HepG2 (cell line): ENCODE results near the gene ANTKMT. TPM values are rescaled to one million over a fixed set of nuclear protein-coding genes. Genes with fewer than 3 reads are reported as not detected.

Experiments used
- ATRX ChIP-seq: sonication (generic); formaldehyde crosslinking; IDR thresholded peaks from 2 replicates; pipeline ENCODE4 v1.4.0; 2020; ENCODE audit warnings: missing genetic modification reagents, borderline replicate concordance
- CBX2 ChIP-seq, 2 experiments: fragments of 200-600 bp in 1 of 2; sonication (generic); formaldehyde crosslinking in 1 of 2; IDR thresholded peaks; 2 replicates each; pipeline versions ENCODE4 v1.7.0 to v1.8.1; 2018 to 2022; ENCODE audit warnings: low read depth in 2 of 2, low read length in 1 of 2, mild to moderate bottlenecking in 1 of 2, missing genetic modification reagents in 1 of 2
- HOXA7 ChIP-seq: sonication (generic); formaldehyde crosslinking; IDR thresholded peaks from 2 replicates; pipeline ENCODE4 v1.8.1; 2022; ENCODE audit warnings: mild to moderate bottlenecking, missing genetic modification reagents, moderate library complexity
- JUND ChIP-seq: sonication (generic); formaldehyde crosslinking; IDR thresholded peaks from 2 replicates; pipeline ENCODE4 v1.8.0; 2022; ENCODE audit warnings: mild to moderate bottlenecking, missing genetic modification reagents
- KDM2A ChIP-seq: sonication (generic); formaldehyde crosslinking; IDR thresholded peaks from 2 replicates; pipeline ENCODE4 v1.4.0; 2020; ENCODE audit warnings: low read depth, missing genetic modification reagents, borderline replicate concordance
- KDM5A ChIP-seq: fragments of 200-600 bp; sonication (generic); IDR thresholded peaks from 2 replicates; pipeline ENCODE4 v1.7.0; 2018; ENCODE audit warnings: antibody characterized with exemption, mild to moderate bottlenecking, low read length, borderline replicate concordance
- NFE2L2 ChIP-seq: fragments of 150-350 bp; IDR thresholded peaks from 2 replicates; pipeline ENCODE4 v1.6.1; 2014; ENCODE audit warnings: low read length
- TEAD3 ChIP-seq: optimal IDR thresholded peaks from 2 replicates; pipeline ENCODE3; 2016; ENCODE audit warnings: borderline replicate concordance
- TOE1 ChIP-seq: sonication (generic); formaldehyde crosslinking; IDR thresholded peaks from 2 replicates; pipeline ENCODE4 v1.4.0; 2020; ENCODE audit warnings: mild to moderate bottlenecking, missing genetic modification reagents
- ZBTB7A ChIP-seq: sonication (generic); formaldehyde crosslinking; IDR thresholded peaks from 2 replicates; pipeline ENCODE4 v1.8.0; 2022; ENCODE audit warnings: mild to moderate bottlenecking, missing genetic modification reagents
- ZFP82 ChIP-seq: sonication (generic); formaldehyde crosslinking; IDR thresholded peaks from 2 replicates; pipeline ENCODE4 v1.5.1; 2020; ENCODE audit warnings: mild to moderate bottlenecking, missing genetic modification reagents, borderline replicate concordance
- ZKSCAN1 ChIP-seq: fragments of 150-350 bp; IDR thresholded peaks from 2 replicates; pipeline ENCODE4 v1.6.1; 2014; ENCODE audit warnings: low read length
- ZNF138 ChIP-seq: sonication (generic); formaldehyde crosslinking; IDR thresholded peaks from 2 replicates; pipeline ENCODE4 v1.5.0; 2020; ENCODE audit warnings: mild to moderate bottlenecking, low read depth, missing genetic modification reagents
- ZNF484 ChIP-seq: sonication (generic); formaldehyde crosslinking; IDR thresholded peaks from 2 replicates; pipeline ENCODE4 v1.5.1; 2020; ENCODE audit warnings: mild to moderate bottlenecking, low read depth, missing genetic modification reagents, borderline replicate concordance
- ZNF557 ChIP-seq: sonication (generic); formaldehyde crosslinking; IDR thresholded peaks from 2 replicates; pipeline ENCODE4 v1.4.0; 2020; ENCODE audit warnings: missing genetic modification reagents
- ZNF776 ChIP-seq: sonication (generic); formaldehyde crosslinking; IDR thresholded peaks from 2 replicates; pipeline ENCODE4 v1.4.0; 2020; ENCODE audit warnings: mild to moderate bottlenecking, missing genetic modification reagents
- polyA plus RNA-seq, 8 experiments: library from polyadenylated mRNA; depleted of rRNA in 3 of 8; stranded (reverse) in 7 of 8; unstranded in 1 of 8; fragments of >200 nt; fragmentation: Illumina TruSeq in 4 of 8; extraction: Trizol in 4 of 8; gene quantifications; 2 replicates each; pipeline versions ENCODE4 v1.2.1 to v1.2.3, GENCODE V29; 2011 to 2016; ENCODE audit warnings: low read depth in 4 of 8, missing spikeins in 1 of 8, mixed read lengths in 1 of 8; ENCODE audit not compliant: insufficient read depth in 1 of 8
- total RNA-seq, 5 experiments: library from RNA; depleted of rRNA; stranded (reverse); fragments of >200 nt; fragmentation: Illumina TruSeq; extraction: Trizol; gene quantifications; 2 replicates each; pipeline ENCODE4 v1.2.3, GENCODE V29; 2016; ENCODE audit warnings: low read depth in 1 of 5
- TF ChIP-seq, protein P1 (sequence below): sonication (generic); formaldehyde crosslinking; conservative IDR thresholded peaks from 2 replicates; pipeline ENCODE4 v1.5.0; 2020; ENCODE audit warnings: missing genetic modification reagents
- TF ChIP-seq, protein P2 (sequence below): sonication (generic); formaldehyde crosslinking; IDR thresholded peaks from 2 replicates; pipeline ENCODE4 v1.5.0; 2020; ENCODE audit warnings: mild to moderate bottlenecking, missing genetic modification reagents
- TF ChIP-seq, protein P3 (sequence below): sonication (generic); formaldehyde crosslinking; IDR thresholded peaks from 2 replicates; pipeline ENCODE4 v1.5.0; 2020; ENCODE audit warnings: missing genetic modification reagents, mild to moderate bottlenecking, borderline replicate concordance
- TF ChIP-seq, protein P4 (sequence below): sonication (generic); formaldehyde crosslinking; IDR thresholded peaks from 2 replicates; pipeline ENCODE4 v1.8.1; 2023; ENCODE audit warnings: mild to moderate bottlenecking, moderate library complexity, missing genetic modification reagents
- TF ChIP-seq, protein P5 (sequence below): sonication (generic); formaldehyde crosslinking; IDR thresholded peaks from 2 replicates; pipeline ENCODE4 v1.8.0; 2022; ENCODE audit warnings: mild to moderate bottlenecking, missing genetic modification reagents, borderline replicate concordance

ANTKMT gene
- total and polyA plus RNA-seq, 2 of the 13 experiments (the other 11 are each of a cell fraction or from before 2014, with no cell fraction given), result 7.5 to 47.8 TPM

DNA sequence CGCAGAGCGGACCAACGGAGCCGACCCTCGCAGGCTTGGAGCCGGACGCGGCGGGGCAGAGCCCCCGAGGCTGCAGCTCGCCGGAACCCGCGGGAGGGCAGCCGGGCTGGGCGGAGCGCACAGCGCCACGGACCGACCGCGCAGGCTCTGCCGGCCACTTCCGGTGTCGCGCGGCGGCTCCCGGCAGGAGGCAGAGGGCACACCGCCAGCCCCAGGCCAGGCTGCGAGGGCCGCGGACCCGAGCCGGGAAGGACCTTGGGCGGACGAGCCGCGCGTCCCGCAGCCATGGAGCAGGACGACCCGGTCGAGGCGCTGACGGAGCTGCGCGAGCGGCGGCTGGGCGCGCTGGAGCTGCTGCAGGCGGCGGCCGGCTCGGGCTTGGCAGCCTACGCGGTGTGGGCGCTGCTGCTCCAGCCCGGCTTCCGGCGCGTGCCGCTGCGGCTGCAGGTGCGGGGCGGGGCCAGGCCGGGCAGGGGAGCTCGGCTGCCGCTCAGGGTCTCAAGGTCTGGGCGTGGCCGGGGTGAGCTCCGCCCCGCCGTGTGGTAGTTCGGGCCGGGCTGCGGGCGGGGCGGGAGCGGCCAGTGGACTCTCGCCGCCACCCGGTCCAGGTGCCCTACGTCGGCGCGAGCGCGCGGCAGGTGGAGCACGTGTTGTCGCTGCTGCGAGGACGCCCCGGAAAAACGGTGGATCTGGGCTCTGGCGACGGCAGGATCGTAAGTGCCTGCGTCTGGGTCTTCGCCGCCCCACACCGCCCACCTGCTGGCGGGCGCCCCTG is at the start of gene ANTKMT (continued):
- TF ChIP-seq, protein P1, sequence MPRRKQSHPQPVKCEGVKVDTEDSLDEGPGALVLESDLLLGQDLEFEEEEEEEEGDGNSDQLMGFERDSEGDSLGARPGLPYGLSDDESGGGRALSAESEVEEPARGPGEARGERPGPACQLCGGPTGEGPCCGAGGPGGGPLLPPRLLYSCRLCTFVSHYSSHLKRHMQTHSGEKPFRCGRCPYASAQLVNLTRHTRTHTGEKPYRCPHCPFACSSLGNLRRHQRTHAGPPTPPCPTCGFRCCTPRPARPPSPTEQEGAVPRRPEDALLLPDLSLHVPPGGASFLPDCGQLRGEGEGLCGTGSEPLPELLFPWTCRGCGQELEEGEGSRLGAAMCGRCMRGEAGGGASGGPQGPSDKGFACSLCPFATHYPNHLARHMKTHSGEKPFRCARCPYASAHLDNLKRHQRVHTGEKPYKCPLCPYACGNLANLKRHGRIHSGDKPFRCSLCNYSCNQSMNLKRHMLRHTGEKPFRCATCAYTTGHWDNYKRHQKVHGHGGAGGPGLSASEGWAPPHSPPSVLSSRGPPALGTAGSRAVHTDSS (CRISPR knock-in tag), result no peak
- no peak for TF ChIP-seq ZNF484 (CRISPR knock-in tag)
- no peak for TF ChIP-seq ZKSCAN1
- peak; percentile 57 for TF ChIP-seq ZNF138 (CRISPR knock-in tag)
- TF ChIP-seq ATRX, result no peak
- peak; percentile 24; the same call in 1 of the 2 replicates for TF ChIP-seq KDM2A
- no peak for TF ChIP-seq NFE2L2
- TF ChIP-seq, protein P2, sequence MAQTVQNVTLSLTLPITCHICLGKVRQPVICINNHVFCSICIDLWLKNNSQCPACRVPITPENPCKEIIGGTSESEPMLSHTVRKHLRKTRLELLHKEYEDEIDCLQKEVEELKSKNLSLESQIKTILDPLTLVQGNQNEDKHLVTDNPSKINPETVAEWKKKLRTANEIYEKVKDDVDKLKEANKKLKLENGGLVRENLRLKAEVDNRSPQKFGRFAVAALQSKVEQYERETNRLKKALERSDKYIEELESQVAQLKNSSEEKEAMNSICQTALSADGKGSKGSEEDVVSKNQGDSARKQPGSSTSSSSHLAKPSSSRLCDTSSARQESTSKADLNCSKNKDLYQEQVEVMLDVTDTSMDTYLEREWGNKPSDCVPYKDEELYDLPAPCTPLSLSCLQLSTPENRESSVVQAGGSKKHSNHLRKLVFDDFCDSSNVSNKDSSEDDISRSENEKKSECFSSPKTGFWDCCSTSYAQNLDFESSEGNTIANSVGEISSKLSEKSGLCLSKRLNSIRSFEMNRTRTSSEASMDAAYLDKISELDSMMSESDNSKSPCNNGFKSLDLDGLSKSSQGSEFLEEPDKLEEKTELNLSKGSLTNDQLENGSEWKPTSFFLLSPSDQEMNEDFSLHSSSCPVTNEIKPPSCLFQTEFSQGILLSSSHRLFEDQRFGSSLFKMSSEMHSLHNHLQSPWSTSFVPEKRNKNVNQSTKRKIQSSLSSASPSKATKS (CRISPR knock-in tag), result no peak; the same call in 1 of the 2 replicates
- TF ChIP-seq CBX2 (IDR thresholded peaks at IDR 0.05; ENCODE audit: low read depth, low read length), result no peak
- no peak for TF ChIP-seq CBX2 (CRISPR knock-in tag; IDR thresholded peaks at IDR 0.05; ENCODE audit: low read depth)
- TF ChIP-seq ZNF776, result peak; percentile 78; the same call in 1 of the 2 replicates
- TF ChIP-seq KDM5A, result peak; percentile 88
- TF ChIP-seq HOXA7 (CRISPR knock-in tag), result no peak
- no peak for TF ChIP-seq TEAD3 (CRISPR knock-in tag)
- TF ChIP-seq, protein P3, sequence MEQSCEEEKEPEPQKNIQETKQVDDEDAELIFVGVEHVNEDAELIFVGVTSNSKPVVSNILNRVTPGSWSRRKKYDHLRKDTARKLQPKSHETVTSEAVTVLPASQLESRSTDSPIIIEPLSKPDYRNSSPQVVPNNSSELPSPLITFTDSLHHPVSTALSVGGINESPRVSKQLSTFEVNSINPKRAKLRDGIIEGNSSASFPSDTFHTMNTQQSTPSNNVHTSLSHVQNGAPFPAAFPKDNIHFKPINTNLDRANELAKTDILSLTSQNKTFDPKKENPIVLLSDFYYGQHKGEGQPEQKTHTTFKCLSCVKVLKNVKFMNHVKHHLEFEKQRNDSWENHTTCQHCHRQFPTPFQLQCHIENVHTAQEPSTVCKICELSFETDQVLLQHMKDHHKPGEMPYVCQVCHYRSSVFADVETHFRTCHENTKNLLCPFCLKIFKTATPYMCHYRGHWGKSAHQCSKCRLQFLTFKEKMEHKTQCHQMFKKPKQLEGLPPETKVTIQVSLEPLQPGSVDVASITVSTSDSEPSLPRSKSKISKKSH (CRISPR knock-in tag), result peak; percentile 84
- TF ChIP-seq, protein P4, sequence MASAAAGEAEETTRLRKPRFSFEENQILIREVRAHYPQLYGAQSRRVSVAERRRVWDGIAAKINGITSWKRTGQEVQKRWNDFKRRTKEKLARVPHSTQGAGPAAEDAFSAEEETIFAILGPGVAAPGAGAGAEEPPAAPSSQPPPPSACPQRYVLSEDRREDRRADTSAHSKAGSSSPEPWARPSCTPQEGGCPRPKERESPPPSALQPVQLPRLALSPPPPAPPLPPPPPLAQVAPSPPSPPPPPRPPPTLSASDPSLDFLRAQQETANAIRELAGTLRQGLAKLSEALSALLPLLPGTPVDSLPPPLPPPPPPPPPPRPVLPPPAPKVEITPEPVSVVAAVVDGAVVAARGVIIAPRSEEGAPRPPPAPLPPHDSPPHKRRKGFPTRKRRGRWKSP (CRISPR knock-in tag), result no peak
- TF ChIP-seq ZFP82, result peak; percentile 95
- TF ChIP-seq JUND (CRISPR knock-in tag), result peak; percentile 65; the same call in 1 of the 2 replicates
- TF ChIP-seq, protein P5, sequence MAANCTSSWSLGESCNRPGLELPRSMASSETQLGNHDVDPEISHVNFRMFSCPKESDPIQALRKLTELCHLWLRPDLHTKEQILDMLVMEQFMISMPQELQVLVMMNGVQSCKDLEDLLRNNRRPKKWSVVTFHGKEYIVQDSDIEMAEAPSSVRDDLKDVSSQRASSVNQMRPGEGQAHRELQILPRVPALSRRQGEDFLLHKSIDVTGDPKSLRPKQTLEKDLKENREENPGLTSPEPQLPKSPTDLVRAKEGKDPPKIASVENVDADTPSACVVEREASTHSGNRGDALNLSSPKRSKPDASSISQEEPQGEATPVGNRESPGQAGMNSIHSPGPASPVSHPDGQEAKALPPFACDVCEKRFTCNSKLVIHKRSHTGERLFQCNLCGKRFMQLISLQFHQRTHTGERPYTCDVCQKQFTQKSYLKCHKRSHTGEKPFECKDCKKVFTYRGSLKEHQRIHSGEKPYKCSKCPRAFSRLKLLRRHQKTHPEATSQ, result no peak
- TF ChIP-seq ZBTB7A (CRISPR knock-in tag), result peak; percentile 76
- TF ChIP-seq ZNF557, result peak; percentile 69; the same call in 1 of the 2 replicates
- TF ChIP-seq TOE1 (CRISPR knock-in tag), result no peak
